Activated naive CD4-positive, alpha-beta T cell (primary cell): Measurements from ENCODE around the gene OPN1MW3.
"Not testable (repeated sequence)": the region's sequence is repeated elsewhere in the genome, so short reads cannot be mapped to it uniquely, and the experiment has no call there.

Experiments used
- DNase-seq, 4 experiments: peaks; one replicate each; lab custom pipeline; 2025; lab: John Stamatoyannopoulos, UW

OPN1MW3 gene

DNA sequence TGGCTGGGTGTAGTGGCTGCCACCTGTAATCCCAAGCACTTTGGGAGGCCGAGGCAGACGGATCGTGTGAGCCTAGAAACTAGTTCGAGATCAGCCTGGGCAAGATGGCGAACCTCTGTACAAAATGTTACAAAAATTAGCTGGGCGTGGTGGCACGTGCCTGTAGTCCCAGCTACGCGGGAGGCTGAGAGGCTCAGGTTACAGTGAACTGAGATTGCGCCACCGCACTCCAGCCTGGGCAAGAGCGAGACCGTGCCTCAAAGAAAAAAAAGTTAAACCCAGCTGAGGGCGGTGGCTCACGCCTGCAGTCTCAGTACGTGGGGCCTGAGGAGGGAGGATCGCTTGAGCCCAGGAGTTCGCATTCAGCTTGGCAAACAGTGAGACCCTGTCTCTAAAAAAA lies 39.3 kb downstream of the OPN1MW3 start:
- DNase-seq: no peak

DNA sequence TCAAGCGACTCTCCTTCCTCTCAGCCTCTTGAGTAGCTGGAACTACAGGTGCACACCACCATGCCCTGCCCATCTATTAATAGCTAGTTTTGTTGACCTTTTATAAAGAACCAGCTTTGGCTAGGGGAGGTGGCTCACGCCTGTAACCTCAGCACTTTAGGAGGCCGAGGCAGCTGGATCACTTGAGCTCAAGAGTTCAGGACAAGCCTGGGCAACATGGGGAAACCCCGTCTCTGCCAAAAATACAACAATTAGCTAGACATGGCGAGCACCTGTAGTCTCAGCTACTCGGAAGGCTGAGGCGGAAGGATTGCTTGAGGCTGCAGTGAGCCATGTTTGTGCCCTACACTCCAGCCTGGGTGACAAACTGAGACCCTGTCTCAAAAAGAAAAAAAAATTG lies 40.9 kb downstream of the OPN1MW3 start:
- DNase-seq: no peak

DNA sequence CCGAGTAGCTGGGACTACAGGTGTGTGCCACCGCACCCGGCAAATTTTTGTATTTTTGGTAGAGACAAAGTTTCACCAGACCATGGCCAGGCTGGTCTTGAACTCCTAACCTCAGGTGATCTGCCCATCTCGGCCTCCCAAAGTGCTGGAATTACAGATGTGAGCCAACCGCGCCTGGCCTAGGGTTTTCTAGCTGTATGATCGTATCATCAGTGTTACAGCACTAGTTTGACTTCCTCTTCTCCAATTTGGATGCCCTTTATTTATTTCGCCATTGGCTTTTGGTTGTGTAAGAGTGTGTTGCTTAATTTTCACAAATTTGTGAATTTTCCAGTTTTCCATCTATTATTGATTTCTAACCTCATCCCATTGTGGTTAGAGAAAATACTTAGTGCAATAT lies 43.4 kb downstream of the OPN1MW3 start:
- DNase-seq: no peak

DNA sequence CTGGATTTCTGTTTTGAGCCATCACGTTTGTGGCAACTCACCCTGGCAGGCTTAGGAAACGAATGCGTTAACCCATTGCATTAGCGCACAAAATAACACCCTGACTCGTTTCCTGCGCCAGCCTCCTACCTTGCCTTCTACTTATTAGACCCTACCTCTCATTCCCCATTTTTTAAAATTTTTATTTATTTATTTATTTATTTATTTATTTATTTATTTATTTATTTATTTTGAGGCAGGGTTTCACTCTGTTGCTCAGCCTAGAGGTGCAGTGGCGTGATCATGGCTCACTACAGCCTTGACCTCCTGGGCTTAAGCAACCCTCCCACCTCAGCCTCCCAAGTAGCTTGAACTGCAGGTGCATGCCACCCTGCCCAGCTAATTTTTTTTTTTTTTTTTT lies 45.6 kb downstream of the OPN1MW3 start:
- DNase-seq: not testable (repeated sequence)

DNA sequence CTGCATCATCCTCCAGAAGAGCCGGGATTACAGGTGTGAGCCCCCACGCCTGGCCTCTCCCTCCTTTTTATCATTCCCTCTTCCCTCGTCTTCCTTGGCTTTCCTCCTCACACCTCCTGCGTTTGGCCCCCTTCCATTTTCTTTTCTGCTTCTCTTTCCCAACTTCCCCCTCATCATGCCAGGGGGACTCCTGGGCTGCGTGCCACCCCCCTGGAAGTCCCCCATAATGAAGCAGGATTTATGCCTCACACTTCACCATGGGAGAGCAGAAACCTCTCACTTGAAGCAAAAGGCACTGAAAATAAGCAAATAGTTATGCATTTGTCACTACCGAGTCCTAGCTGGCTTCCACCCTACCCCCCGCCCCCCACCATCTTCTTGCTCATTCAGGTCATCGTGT lies 46.1 kb downstream of the OPN1MW3 start:
- DNase-seq: no peak

DNA sequence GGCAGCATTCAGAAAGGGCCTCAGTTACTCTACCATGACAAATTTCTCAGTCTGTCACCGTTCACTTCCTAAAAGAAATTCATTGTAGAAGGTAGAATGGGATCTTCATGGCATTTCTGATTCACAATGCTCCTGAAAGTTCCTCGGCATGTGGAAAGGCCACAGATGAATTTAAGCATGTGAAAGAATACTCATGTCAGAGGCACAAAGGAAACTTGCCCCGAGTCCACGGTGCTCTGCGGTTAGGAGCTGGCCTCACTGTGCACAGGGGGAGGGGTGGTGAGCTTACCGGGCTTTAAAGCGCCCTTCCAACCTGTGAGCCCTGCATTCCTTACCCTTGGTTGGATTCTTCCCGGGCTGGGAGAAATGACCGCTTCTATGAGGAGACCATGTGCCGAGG lies 47.5 kb downstream of the OPN1MW3 start:
- DNase-seq: no peak

DNA sequence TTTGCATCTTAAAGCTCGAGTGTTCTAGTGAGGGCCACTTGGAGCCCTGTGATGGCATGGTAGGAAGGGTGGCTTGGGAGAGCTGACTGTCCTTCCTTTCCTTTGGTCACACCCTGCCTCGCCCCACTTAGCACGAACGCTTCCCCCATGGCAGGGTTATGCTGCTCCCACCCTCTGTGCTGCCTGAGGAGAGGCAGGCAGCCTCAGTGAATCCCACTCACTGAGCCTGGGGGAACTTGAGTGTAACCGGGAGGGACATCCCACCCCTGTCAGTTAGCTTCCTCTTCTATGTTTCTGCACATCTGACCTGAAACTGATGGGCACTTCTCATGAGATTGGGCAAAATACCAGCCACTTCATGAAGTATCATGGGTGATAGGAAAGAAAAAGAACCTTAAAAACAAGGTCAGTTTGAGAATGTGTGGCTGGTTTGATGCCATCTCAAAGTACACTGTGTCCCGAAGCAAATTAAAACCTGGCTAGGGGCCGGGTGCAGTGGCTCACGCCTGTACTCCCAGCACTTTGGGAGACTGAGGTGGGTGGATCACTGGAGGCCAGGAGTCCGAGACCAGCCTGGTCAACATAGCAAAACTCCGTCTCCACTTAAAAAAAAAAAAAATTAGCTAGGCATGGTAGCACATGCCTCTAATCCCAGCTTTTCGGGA lies 48.3 kb downstream of the OPN1MW3 start:
- no peak for DNase-seq

DNA sequence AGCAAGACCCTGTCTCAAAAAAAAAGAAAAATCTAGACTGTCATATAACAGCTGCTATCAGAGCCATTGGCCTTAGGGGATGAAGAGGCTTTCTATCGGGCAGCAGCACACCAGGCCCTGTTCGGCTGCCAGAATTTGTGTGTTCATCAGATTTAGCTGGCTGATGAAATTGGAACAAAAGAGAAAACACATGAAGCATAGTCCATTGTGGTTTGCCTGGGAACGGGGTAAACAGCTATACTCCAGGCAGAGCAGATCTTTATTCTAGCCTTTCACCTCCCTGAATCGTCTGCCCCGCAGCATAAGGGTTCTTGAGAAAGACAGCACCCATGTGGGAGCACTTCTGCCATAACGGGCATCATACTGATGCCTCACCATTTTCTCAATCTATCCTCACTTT lies 49.8 kb downstream of the OPN1MW3 start:
- no peak for DNase-seq

DNA sequence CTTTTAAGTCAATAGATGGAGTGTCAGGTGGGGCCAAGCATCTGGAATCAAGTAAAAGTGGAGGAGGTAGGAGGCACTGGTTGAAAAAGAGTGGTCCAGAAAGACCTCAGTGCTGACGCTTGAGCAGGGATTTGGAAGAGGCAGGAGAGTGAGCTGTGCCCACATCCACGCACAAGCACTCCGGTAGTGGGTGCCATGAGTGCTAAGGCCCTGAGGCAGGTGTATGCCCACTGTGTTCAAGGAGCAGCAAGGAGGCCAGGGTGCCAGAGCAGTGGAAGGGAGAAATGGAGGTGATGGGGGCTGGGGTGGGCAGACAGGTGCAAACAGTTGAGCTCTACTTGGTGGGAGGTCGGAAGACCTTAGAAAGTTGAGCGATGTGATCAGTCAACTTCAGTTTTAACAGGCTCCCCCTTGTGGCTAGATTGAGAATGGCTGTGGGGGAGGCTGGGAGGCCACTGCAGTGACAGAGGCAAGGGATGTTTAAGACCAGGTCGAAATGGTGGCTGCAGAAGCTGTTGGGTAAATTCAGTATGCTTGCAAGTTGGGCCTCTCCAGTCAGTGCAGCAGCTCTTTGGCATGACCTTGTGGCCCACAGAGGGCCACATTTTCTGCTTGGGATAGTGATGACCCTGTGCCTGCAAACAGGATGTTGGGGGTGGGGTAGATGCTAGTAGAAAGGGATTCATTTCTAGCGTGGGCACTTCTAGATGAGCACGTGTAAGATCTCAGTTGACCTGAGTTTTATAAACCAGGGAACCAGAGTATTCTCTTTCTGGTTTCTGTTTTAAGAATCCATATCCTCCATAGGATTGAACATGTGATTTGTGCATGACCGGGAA lies 50.9 kb downstream of the OPN1MW3 start:
- DNase-seq: peak; percentile 36 to 68 (median 54)

DNA sequence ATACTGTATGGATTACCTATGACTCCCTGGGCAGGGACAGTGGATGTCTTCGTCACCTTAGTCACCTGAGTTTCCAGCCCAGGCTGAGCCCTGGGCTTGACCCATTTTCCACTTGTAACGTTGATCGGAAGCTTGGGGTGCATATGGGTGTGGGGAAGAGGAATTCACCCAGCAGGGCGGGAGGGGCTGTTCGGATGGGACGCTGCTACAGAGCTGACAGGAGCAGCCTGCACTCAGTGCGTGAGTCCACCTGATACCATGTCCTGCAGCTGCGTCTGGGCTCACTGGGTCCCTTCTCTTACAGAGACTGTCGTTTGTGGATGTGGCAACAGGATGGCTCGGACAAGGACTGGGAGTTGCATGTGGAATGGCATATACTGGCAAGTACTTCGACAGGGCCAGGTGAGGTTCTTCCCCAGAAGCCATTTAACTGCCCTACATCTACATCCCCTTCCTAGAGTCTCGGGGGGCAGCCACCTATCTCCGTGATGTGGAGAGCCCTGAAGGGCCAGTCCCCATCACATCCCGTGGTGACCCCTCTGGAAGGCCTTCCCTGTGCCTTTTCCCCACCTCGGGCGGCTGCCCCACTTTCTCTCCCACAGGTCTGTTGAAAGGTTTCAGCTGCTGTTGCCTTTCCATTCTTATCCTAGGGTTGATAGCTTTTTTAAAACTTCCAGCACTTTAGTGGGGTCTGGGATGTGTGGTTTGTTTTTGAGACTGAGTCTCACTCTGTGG lies 51.8 kb downstream of the OPN1MW3 start:
- DNase-seq: no peak

DNA sequence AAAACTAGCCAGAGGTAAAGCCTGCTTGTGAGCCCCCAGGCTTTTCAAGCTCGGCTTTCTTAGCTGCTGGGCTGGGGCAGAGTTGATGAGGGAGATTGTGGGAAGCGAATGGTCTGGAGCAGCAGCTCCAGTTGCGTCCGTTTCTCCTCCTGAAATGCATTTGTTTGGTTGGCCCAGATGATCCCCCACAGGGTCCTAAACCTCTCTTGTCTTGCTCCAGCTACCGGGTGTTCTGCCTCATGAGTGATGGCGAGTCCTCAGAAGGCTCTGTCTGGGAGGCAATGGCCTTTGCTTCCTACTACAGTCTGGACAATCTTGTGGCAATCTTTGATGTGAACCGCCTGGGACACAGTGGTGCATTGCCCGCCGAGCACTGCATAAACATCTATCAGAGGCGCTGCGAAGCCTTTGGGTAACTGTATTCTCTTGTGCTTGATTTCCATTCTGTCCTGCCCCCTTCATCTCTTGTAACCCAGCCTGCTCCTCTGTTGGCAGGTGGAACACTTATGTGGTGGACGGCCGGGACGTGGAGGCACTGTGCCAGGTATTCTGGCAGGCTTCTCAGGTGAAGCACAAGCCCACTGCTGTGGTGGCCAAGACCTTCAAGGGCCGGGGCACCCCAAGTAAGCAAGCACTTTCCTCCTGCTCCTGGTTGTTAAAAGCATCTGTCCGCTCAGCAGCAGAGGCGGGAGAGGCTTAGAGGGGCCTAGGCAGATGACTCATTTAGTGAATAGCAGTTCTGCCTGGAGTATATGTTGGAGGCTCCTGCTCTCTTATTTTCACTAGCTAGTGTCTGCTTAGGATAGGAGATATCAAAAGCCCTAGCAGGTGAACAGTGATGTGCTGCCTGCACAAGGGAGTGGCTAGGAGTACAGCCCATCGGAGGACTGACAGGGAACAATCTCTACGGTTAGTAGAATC lies 53.5 kb downstream of the OPN1MW3 start:
- DNase-seq: no peak

DNA sequence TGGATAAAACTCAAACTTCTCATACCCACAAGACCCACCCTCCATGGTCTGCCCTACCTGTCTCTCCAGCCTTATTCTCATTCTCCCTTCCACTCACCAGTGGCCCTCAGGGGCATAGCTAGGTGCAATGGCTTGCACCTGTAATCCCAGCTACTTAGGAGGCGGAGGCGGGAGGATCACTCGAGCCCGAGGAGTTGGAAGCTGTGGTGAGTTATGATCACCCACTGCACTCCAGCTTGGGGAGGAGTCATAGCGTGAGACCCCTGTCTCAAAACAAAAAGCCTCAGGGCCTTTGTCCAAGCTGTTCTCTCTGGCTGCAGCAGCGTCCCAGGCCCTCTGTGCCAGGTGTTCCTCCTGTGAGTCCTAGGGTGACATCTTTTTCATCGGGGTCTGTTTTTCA lies 54.7 kb downstream of the OPN1MW3 start:
- no peak for DNase-seq

DNA sequence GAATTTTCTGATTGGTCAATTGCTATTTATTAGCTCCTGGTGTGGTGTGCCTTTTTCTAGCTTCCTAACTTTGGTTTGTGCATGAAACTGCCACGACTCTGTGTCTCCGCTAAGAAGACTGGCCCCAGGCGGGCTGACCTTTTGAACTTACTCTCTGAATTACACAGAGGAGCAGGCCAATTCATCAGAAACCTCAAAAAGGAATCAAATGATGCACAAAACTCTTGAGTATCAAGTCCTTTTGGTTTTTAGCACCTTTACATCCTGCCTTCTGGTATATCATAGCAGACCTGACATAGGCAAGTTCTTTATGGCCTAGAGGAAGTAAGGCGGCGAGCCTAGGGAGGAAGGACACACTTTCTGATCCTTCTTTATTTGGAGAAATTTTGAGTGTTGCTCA lies 55.8 kb downstream of the OPN1MW3 start:
- DNase-seq: no peak

DNA sequence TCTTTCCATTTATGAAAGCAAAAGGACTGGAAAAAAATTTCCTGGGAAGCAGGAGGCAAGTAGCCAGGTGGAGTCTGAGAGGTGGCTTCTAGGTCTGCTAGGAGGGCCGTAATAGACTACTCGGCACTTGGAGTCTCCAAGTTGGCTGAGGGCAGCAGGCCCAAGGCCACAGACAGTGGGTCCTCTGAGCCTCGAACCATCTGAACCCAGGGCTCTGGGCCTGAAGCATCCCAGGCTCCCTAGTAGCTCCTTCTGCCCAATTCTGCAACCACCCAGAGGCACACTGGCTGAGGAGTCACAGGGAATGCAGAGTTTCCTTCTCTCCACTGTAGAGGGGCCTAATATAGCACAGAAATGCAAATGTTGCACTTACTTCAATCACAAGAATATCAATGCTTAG lies 58.0 kb downstream of the OPN1MW3 start:
- DNase-seq: no peak

DNA sequence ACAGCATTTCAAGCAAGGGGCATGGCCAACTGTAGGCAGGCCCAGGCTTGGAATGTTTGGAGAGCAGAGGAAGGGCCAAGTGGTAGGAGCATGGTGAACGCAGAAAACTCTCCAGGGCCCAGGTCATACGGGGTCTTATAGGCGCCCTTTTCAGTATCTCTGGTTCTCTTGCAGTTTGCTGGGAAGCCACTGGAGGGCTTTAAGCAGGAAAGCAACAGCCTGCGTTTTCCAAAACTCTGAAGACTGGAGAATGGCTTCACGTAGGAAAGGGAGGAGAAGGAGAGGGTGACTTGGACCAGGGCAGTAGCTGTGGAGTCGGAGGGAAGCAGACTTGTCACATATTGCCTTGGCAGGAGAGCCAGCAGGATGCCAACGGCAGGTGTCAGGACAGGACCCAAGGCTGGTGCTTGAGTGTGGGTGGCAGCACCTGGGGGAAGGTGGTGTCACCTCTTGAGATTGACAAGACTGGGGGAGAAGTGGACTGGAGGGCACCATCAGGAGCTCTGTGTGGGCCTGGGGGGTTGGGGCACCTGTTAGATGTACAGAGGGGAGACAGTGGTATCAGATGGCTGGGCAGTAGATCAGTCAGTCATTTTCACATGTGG lies 60.1 kb downstream of the OPN1MW3 start:
- no peak for DNase-seq

DNA sequence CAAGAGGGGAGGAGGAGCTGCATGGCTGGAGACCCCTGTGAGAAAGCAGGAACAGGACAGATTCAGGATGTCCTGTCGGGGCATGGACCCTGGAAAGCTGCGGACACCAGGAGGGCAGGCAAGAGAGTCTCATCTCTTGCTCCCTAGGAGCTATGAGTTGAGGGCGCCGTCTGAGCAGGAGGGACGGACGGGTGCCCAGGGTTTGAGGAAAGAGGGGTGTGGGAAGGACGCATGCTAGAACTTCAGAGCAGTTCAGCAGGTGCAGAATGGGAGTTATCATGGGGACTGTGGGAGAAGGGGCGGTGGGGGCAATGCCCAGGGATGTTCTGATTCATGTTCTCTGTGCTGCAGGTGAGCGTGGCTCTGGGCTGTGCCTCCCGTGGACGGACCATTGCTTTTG lies 63.0 kb downstream of the OPN1MW3 start:
- no peak for DNase-seq
